ENCODE results near the gene ZNF638.

ZNF638 gene

DNA sequence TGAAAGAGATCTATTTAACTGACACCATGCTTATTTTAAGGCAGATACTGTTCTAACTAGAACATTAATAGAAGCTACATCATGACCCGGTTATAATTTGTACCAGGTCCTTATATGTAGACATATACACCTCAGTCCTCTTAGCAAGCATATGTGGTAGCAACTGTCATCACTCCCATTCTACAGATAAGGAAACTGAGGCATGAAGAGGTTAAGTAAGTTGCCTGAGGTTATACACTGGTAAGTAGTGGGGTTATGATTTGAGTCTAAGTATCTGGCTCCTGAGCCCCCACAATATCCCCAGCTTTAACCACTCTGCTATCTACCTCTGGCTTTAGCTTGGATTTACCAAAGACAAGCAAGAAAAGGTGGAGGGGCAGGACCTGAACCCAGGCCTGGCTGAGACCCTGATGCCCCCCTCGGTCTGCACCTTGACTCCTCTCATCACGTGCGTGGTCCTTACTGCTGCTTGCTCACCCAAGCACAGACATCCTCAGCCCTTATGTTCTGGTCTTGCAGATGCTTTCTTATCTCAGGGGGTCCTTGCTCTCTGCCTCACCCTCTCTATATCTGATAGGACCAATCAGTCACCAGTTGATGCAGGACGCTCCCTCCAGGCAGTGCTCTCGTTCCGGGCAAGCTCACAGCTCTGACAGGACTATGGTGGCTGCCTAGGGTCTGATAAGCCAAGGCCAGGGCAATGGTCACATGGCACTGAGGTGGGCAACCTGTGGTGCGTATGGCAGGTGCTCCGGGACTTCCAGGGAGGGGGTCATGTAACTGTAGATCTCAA lies 125.7 kb downstream of the ZNF638 start:
- no peak for DNase-seq (ENCODE audit: low read depth)

DNA sequence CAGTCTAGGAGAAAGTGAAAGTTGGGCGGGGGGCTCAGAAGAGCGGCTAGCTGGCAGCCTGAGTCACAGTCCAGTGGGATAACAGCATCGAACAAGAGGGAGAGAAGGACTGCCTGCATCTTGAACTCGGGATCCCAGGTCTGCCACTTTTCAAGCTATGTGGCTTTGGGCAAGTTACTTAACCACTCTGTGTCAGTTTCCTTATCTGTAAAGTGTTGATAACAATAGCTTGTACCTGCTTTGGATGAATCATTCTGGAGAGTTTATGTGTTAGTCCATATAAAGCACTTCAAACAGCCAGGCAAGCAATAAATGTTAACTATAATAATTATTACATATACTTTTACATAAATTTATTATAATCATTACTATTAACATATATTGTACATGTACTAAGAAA lies 126.3 kb downstream of the ZNF638 start:
- DNase-seq (ENCODE audit: low read depth), result no peak

DNA sequence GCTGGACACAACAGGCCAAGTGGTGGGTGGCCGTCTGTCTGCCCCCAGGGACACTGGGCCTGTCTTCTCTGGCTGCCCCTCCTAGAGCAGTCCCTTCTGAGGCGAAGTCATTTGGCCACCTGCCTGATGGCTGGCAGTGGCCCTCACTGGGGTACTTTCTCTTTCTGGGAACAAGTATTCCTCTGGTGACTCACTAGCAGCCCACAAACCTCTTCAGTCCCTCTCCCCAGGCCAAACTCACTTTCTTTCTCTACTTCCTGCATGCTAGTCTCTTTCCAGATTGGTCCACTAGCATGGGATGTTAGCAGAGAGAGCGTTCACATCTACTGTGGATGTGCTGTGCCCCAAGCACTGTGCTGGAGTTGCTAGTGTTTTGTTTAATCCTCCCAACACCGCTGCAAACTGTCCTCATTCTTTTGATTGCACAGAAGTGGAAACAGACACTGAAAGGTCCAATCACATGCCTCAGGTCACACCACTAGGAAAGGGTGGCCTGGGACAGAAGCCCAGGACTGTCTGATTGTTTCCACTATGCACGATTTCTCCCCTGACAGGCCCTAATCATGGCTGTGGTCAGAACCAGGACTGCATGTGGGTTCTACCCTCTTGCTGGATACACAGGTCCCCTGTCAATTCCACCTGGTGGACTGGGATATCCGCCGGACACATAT lies 127.0 kb downstream of the ZNF638 start:
- DNase-seq (ENCODE audit: low read depth), result no peak

DNA sequence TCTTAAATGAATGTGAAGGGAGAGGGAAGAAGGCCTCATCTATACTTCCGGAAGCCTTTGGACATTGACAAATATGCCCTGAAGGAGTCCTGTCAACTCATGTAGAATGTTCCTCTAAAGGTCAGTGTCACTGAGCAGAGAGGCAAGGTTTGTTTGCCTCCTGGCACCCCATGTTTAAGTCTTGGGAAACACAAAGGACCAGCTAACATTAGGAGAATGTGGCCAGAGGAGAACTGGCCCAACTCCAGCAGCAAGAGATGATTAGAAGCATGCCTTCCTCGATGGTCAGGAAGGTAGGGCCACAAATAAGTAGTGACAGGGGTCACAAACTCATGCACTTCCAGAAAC lies 127.5 kb downstream of the ZNF638 start:
- no peak for DNase-seq (ENCODE audit: low read depth)

DNA sequence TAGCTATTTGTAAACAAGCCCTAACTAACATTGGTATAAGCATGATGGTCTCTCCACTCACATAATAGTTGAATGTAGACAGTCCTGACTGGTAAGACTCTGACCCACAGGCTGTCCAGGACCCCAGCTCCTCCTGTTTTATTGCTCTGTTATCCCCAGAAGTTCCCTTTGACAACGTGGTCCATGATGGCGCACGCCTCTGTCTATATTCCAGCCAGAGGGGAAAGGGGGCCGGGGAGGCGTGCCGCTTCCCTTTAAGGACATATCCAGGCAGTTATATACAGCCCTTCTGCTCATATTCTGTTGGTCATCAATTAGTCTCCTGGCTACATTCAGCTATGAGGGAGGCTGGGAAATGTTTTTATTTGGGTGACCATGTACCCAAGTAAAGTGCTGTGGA lies 128.5 kb downstream of the ZNF638 start:
- no peak for DNase-seq (ENCODE audit: low read depth)

DNA sequence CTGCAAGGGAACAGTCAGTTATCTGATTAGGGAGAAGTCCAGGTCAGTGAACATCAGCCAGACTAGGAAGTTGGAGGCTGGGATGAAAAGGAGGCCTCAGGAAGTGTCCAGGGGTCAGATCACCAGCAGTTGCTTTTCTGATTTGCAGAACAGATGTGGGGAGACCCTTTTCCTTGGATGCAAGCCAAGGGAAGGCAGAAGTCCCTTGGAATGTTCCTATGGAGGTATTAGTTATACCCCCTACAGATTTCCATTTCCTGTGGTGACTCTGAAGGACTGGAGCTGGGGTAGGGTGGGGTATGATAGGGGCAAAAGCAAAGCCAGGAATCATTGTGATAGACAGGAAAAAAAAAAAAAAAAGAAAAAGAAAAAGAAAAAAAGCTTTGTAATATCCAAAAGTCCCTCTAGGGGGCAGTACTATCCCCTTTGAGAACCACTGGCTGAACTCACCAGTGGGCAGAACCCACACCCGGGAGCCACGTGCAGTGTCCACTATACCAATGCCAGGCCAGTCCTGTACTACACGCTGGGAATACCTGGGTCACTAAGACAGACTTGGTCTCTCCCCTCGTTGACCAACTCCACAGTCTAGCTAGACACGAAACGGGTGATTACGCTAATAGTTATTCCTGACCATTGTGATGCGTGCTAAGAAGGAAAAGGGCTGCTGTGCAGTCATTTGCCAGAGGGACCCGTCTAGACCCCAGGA lies 129.2 kb downstream of the ZNF638 start:
- DNase-seq (ENCODE audit: low read depth), result no peak

DNA sequence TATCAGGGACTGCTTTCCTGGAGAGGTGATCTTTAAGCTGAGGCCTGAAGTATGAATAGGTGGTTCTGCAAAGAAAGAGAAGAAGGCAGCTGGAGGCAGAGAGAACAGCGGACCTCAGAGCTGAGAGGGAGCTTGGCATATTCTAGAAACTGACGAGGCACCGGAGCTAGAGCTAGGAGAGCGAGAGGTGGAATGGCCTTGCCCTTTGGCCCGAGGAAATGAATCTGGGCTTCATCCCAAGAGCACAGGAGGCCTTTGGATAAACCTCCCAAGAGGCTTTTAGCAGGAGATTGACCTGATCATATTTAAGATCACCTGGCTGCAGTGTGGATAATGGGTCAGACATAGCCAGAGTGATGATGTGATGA lies 129.7 kb downstream of the ZNF638 start:
- no peak for DNase-seq (ENCODE audit: low read depth)

DNA sequence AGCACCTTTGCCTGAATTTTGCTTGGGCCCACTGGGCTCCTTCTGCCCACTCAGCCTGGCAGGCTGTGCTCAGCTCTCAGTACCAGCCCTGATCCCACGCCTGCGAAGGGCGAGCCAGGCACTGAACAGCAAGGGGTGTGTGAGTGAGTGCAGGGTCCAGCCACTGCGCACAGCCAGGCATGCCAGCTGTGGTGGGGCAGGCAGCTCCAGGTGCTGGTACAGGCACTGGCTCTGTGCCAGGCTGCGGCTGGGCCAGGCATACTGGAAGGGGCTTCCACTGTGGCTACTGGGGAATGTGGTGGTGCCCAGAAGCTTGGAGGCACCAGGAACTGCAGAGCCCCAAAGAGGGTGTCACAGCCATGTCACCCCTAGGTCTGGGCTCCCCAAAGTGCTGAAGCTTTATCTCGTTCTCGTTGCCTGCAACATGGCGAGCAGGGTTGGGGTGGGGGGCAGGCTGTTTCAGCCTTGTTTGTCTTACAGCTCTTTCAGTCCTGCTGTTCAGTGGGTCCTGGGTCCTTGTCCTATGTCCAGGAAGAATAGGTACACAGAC lies 130.5 kb downstream of the ZNF638 start:
- DNase-seq (ENCODE audit: low read depth), result no peak

DNA sequence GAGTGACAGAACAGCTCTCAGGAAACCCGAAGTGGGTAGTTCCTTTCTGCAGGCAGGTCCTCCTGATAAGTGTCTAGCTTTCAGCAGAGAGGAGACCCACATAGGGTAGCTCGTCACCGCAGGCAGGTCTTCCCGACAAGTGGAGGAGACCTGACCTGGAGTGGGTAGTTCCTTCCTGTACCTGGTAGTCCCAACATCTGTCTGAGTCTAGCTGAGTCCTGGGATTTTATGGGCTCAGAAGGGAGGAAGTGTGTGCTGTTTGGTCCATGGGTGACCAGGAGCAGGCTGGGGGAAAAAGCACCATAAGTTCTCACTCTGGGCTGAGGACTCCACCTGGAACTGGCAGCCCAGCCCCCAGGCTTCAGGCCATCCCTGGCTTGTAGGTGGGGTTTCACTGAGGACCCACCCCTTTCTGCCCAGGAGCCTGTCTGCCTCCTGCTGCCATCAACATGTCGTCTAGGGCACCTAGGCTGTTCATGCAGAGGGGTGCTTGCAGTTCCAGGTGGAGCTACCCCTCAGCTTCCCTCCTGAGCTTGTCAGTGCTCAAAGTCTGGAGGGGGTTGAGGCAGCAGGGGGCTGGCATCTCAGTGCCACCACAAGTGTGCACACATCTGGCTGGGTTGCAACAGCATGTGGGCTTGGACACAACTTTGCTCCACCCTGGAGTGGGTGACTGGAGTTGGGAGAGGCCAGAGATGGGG lies 131.2 kb downstream of the ZNF638 start:
- DNase-seq (ENCODE audit: low read depth), result no peak

DNA sequence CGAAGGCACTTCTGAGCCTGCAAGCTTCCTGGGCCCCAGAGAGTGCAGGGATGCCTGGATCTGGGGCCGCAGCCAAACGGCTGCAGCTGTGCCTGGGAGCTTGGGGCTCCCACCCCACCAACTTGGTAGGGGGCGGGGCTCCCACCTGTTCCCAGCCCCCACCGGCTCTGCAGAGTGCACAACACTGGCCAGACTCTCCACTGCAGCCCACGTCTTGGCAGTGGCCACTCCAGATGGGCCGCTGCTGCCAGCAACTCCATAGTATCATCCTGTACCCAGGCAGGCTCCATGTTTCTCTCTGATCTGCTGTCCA lies 131.7 kb downstream of the ZNF638 start:
- no peak for DNase-seq (ENCODE audit: low read depth)

DNA sequence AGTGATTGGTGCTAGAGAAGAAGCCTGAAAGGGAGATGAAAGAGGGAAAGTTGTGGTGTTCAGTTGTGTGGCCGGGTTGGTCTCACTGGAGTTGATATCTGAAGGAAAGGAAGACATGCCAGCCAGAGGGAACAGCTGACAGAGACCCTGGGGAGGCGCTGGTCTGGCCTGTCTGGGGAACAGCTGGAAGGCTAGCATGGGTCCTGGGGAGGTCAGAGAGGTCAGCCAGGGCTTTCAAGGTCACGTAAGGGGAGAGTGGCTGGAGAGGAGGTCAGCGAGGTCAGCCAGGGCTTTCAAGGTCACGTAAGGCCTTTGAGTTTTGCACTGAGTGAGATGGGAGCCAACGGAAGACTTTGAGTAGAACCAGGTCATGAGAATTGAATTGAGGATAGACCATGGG lies 132.8 kb downstream of the ZNF638 start:
- no peak for DNase-seq (ENCODE audit: low read depth)

DNA sequence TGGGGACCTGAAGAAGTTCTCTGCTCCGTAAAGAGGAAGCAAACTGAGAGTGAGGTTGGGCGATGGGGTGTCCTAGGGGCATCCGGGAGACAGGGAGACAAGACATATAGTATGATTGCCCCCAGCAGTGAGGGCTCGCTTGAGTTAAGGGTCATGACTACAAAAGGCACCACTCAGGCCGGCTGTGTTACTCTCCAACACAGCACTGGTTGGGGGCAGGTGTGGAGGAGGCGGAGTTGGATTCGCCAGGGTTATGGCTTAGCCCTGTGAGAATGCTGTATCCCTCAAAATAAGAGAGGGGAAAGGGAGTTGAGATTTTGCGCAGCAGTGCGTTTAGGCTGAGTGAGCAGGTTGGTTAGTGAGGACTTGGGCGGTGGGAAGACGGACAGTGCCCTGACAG lies 133.8 kb downstream of the ZNF638 start:
- DNase-seq (ENCODE audit: low read depth), result no peak

DNA sequence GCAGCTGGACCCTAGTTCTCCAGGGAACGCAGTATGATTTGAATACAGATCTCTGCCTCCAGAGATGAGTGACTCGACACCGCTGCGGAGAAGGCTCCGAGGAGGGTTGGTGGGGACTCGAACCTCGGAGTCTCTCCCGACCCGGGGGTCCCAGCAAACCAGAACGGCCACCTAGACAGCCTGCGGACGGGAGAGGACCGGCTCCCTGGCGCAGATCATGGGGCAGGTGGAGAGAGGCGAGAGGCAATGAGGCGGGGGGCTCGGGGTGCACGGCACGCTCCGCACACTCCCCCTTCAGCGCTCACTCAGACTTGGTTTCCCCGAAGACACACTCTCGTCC lies 134.3 kb downstream of the ZNF638 start:
- DNase-seq (ENCODE audit: low read depth), result no peak

DNA sequence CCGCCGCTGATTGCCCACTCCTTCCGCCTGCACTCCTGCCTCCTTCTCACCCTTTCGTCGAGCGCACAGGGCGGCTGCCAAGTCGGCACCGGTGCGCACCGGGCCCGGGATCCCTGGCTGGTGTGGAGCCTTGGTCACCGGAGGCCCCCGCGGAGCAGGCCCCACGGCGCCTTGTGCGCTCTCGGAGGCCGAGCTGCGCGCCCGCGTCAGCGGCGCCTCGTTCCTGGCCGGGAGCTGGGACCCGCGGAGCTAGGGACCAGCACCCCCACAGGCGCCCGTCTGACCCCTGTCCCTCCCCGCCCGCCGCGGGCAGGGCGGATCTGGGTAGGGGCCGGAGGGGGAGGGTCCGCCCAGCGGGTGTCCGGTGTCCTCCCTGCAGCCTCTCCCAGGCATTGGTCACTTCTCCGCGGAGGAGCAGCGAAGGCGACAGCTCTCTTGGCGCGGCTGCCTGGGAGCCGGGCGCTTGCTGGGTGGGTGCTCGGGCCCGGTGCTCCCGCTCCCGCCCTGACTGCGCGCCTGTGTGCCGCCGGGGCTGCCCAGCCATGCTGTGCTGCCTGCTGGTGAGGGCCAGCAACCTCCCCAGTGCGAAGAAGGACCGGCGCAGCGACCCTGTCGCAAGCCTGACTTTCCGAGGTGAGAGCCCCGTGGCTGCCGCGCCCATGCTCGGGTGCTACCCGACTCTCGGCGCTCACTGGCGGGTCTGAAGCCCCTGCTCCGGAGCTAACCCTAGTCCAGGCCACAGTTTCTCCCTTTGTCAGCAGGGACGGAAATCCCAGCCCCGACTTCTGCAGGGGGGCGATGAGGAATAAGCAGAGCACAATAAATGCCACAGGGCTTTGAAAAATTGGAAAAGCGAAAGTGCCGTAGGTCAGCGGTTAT lies 135.0 kb downstream of the ZNF638 start:
- DNase-seq (ENCODE audit: low read depth), result no peak

DNA sequence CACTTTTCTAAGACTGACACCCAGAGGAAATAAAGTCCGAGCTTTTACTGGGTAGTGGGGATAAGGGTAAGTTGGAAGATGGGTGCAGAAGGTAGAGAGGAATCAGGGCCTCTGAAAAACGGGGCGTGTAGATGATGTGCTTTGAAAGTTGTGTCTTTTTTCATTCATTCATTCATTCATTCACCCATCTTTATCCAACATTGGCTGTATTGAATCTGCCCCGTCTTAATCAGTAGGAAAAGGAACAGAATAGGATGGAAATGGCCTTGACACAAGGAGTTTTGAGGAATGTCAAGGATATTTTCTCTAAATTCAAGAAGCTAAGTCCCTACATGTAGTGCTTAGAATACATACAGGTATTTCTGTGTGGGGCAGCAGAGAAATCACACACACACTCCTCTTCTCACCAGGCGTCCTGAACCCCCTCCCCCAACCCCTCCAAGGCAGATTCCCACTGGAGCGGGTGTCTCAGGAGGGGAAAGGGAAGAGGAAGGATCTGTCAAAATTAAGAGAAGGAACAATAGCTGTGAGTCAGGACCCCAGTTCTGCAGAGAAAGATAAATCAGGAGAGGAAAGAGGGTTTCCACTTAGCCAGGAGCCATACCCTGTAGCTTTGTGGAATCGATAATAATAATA lies 135.7 kb downstream of the ZNF638 start:
- DNase-seq (ENCODE audit: low read depth), result no peak

DNA sequence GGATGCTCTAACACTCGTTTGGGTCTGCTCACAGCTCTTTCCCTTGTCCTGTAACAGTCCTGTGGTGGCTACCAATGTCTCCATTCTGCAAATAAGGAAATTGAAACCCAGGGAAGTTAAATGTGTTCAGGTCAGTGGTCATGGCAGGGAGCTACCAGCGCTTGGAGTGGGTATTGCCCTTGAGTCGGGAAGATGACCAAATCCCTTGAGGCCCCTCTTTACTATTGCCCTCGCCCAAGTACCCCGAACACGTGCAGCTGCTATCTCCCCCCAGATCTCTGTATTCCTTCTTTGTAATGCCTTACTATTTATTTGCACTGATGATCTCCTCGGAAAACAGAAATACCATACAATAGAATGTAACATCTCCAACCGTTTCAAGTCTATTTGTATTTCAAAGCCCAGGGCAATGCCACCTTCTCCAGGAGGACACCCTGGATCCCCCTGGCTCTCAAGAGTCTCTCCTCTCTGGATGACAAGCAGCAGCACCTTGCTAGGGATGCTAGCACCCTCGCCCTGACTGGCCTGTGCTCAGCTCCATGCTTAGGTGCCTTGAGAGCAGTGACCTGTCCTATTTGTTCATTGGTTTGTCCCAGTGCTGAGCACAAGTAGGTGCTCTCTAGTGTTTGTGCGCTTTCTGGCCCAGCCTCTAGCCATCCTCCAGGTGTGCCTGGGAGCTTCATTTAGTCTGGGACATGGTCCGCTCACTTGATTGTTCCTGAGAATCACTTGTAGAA lies 136.9 kb downstream of the ZNF638 start:
- DNase-seq (ENCODE audit: low read depth), result no peak

DNA sequence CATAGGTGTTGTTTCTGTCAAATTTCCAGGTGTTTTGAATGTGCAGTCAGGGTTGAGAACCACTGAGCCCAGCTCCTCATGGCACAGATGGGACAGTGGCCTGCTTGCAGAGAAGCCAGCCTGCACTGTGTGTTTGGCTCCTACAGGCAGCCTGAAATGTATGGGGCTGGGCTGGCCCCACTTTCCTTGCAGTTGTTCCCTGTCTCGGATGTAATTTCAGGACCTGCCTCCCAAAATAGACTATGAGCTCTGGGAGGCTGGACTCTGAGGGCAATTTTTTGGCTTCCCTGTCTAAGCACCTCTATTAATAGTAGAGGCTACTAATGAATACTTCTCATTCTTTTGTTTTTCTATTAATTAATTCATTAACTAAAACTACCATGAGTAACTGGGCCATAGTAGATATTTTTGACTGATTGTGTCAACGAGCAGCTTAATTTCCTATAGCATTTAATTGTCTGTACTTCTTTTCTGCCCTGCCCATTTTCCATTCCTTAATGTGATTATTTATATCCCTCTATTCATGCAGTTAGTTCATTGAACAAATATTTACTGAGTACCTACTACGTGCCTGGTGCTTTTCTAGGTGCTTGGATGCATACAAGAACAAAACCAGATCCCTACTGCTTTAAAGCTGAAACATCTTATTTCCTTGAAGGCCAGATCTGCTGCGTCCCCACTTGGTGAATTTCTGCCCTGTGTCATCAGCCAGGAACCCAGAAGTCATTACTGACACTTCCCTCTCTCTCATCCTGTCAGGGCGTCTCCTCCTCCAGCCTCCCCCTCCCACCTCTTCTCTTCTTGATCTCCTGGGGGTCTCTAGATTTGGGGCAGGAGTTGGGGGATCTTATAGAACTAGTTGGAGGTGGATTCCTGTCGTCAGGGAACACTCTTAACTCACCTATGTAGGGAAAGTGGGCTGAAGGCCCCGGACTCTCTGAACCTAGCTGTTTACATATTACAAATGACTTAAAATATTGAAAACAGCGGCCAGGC lies 138.1 kb downstream of the ZNF638 start:
- DNase-seq (ENCODE audit: low read depth), result no peak

DNA sequence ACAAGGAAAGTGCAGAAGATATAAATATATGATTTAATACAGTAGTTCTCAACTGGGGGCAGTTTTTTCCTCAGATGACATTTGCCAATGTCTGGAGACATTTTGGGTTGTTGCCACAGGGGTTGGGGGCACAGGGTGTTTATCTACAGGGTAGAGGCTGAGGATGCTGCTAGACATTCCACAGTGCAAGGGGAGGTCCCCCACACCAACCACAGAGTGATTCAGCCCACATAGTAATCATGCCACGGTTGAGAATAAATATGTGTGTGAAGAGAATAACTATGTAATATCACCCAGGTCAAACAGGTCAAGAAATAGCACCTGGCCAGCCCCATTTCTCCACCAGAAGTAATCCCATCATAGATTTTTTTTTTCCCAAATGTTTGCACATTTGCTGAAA lies 139.7 kb downstream of the ZNF638 start:
- no peak for DNase-seq (ENCODE audit: low read depth)

DNA sequence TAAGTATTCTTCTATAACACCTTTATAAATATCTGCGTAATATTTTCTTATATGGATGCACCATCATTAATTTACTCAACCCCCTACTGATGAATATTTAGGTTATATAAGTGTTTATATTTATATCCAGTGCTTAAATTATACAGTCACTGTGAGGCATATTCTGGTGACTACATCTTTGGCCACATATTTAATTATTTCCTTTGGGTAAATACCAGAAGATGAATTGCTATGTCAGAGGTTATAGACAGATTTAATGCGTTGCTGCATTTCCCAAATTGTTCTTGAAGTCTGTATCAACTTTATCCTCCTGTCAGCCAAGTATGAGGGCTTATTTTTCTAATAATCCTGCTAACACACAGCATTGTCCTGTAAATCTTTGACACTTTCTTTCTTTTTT lies 140.4 kb downstream of the ZNF638 start:
- DNase-seq (ENCODE audit: low read depth), result no peak

Data from activated T-cell treated with anti-CD3 and anti-CD28 coated beads for 24 hours (primary cell).